Upper lobe of left lung (tissue), 6 donors: ENCODE measurements around the gene ZNF747. TPM values are rescaled to one million over a fixed set of nuclear protein-coding genes. Genes with fewer than 3 reads are reported as not detected.

ENCODE experiments used
- ATAC-seq, 2 donors: fragments of 200-7000 bp; cut with Tn5 transposase; one replicate each; pipeline ENCODE4 v1.9.1; 2022; ENCODE audit warnings: mild to moderate bottlenecking in 2 of 2, moderate library complexity in 2 of 2; ENCODE audit not compliant: low FRiP score in 2 of 2
- DNase-seq, 2 donors: peaks; one replicate each; pipeline ENCODE4 v3.0.0-alpha.2; 2019 to 2020
- H3K27ac ChIP-seq, 4 donors: fragments of 200-600 bp; sonication (generic); one replicate each; pipeline ENCODE4 v1.5.1; 2016 to 2019
- H3K27me3 ChIP-seq, 4 donors: fragments of 200-600 bp; sonication (generic); one replicate each; pipeline ENCODE4 v1.5.1; 2017 to 2019
- H3K36me3 ChIP-seq, 4 donors: fragments of 200-600 bp; sonication (generic); one replicate each; pipeline ENCODE4 v1.5.1; 2016 to 2019
- H3K4me1 ChIP-seq, 4 donors: fragments of 200-600 bp; sonication (generic); one replicate each; pipeline ENCODE4 v1.5.1; 2018 to 2019
- H3K4me3 ChIP-seq, 4 donors: fragments of 200-600 bp; sonication (generic); one replicate each; pipeline ENCODE4 v1.5.1; 2017 to 2019; ENCODE audit warnings: mild to moderate bottlenecking in 2 of 4, moderate library complexity in 1 of 4
- H3K9me3 ChIP-seq, 4 donors: fragments of 200-600 bp; sonication (generic); one replicate each; pipeline ENCODE4 v1.5.1; 2018 to 2019
- CTCF ChIP-seq, 6 experiments: fragments of 450-650 bp in 4 of 6; fragments of 200-600 bp in 2 of 6; sonication (generic) in 2 of 6; IDR thresholded peaks; one replicate each; pipeline ENCODE4 v1.5.1; 2016 to 2019; ENCODE audit warnings: antibody characterized with exemption in 6 of 6
- EP300 ChIP-seq, 4 donors: sonication (generic); formaldehyde crosslinking; IDR thresholded peaks; one replicate each; pipeline ENCODE4 v1.5.1; 2017; ENCODE audit warnings: antibody characterized with exemption in 4 of 4, control low read depth in 2 of 4
- POLR2A ChIP-seq, 4 donors: fragments of 450-650 bp; IDR thresholded peaks; one replicate each; pipeline ENCODE4 v1.5.1; 2016 to 2017; ENCODE audit warnings: antibody characterized with exemption in 4 of 4, mild to moderate bottlenecking in 2 of 4
- POLR2AphosphoS5 ChIP-seq, 2 donors: sonication (generic); formaldehyde crosslinking; IDR thresholded peaks; one replicate each; pipeline ENCODE4 v1.5.1; 2017; ENCODE audit warnings: antibody characterized with exemption in 2 of 2
- WGBS, 2 donors: methylation state at CpG; one replicate each; pipeline ENCODE4 v1.1.5; 2017 to 2018; 5-methylcytosine and 5-hydroxymethylcytosine counted together
- total RNA-seq, 6 donors: library from RNA; depleted of rRNA in 4 of 6; stranded (reverse); fragments of >200 nt in 4 of 6; gene quantifications; one replicate each; pipeline versions ENCODE4 v1.1.0 to v1.2.1, GENCODE V29; 2016 to 2021
- donor health status: DM: no; HTN: no; CAD: no; lungs with moderate emphysema.
- donor health status: DM: no; HTN: yes; CAD: no; lungs with severe emphysema.

The ZNF747 gene
- total RNA-seq, 6 donors from 2014 or later = 11.0 to 15.5 (median 11.5) TPM

DNA sequence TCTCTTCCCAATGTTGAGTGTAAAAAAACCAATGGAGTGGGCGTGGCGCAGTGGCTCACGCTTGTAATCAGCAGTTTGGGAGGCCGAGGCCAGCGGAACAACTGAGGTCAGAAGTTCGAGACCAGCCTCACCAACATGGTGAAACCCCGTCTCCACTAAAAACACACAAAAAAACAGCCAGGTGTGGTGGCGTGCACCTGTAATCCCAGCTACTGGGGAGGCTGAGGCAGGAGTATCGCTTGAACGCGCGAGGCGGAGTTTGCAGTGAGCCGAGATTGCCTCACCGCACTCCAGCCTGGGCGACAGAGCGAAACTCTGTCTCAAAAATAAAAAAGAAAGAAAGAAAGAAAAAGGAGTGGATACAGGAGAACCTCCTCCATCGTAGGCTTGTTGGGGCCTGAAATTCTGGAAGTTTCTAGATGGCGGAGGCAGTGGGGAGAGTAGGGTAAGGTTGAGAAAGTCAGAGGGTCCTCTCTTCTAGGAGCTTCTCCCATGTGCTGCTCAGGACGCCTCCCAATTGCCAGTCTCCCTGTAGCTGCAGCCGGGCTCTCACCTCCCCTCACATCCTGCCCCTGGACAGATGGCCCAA lies 24.2 kb upstream of the ZNF747 start:
- ATAC-seq (no peak), DNase-seq (no peak)
- Histone ChIP-seq H3K9me3 (no peaks in the 10 kb centered on the region), H3K27me3 (no peaks in the 10 kb centered on the region), H3K27ac (peak overlapping the region; percentile 88 to 97 (median 95)), H3K36me3 (peaks cover 2 to 24% (median 20%) of the 10 kb centered on the region in 4 donors), H3K4me1 (peaks cover 15 to 41% (median 25%) of the 10 kb centered on the region in 4 donors), H3K4me3 (peak overlapping the region in 3 of 4 donors; percentile 70 to 91 (median 89))
- 80 to 87% methylated on average over 21 of the region's 21 CpGs for WGBS, 2 donors
- TF ChIP-seq EP300 (IDR thresholded peaks at IDR 0.05) (no peak), CTCF (IDR thresholded peaks at IDR 0.05) (no peak), POLR2AphosphoS5 (IDR thresholded peaks at IDR 0.05) (no peak), POLR2A (IDR thresholded peaks at IDR 0.05) (peak in 1 of 4 donors; percentile 0)

GRCh38 chr16:30557957-30558788 lies 23.5 kb upstream of the ZNF747 start, which contains the start of gene ZNF764:
Gene ZNF764 (minus strand): TSS chr16:30558374. CDS start chr16:30558182, 192 bp downstream.
- Histone ChIP-seq H3K27me3 (no peaks in the 10 kb centered on the region), H3K36me3 (peaks cover 2 to 28% (median 24%) of the 10 kb centered on the region in 4 donors), H3K9me3 (no peaks in the 10 kb centered on the region), H3K4me3 (peak within 1 kb of the TSS; percentile 70 to 91 (median 84)), H3K4me1 (peaks cover 18 to 44% (median 29%) of the 10 kb centered on the region in 4 donors), H3K27ac (peak within 1 kb of the TSS; percentile 88 to 97 (median 95))
- peak; percentile 97 to 99 for ATAC-seq
- 0 to 1% methylated on average over 5 to 64 of the region's 74 CpGs for WGBS, 2 donors
- peak in 2 of 6 experiments; percentile 8 to 34 for TF ChIP-seq CTCF (IDR thresholded peaks at IDR 0.05)
- peak in 3 of 4 donors; percentile 23 to 55 (median 55) for TF ChIP-seq POLR2A (IDR thresholded peaks at IDR 0.05)
- no peak for TF ChIP-seq EP300 (IDR thresholded peaks at IDR 0.05)
- peak; percentile 70 to 77 for TF ChIP-seq POLR2AphosphoS5 (IDR thresholded peaks at IDR 0.05)
- DNase-seq = peak; percentile 97 to 99

DNA sequence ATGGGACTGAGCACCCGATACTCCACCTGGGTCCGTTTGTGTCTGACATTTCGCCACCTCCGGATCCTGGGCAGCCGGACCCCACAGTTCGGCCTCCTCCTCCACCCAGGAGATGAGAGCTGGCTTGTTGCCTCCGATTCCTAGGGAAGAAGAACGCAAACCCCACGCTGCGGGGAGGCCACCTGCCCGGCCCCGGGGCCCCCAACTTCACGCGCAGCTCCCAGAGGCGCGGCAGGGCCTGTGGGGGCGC lies 23.0 kb upstream of the ZNF747 start:
- H3K4me1 ChIP-seq = peaks cover 21 to 49% (median 29%) of the 10 kb centered on the region in 4 donors
- TF ChIP-seq CTCF (IDR thresholded peaks at IDR 0.05) (no peak), POLR2AphosphoS5 (IDR thresholded peaks at IDR 0.05) (no peak), POLR2A (IDR thresholded peaks at IDR 0.05) (no peak)
- H3K36me3 ChIP-seq = peaks cover 2 to 29% (median 26%) of the 10 kb centered on the region in 4 donors
- H3K27me3 ChIP-seq = no peaks in the 10 kb centered on the region
- H3K27ac ChIP-seq = peak overlapping the region; percentile 88 to 97 (median 95)
- H3K4me3 ChIP-seq = peak overlapping the region; percentile 70 to 91 (median 84)
- no peak for DNase-seq
- no peak for ATAC-seq
- H3K9me3 ChIP-seq = no peaks in the 10 kb centered on the region
- WGBS, 2 donors = 0 to 2% methylated on average over 6 to 7 of the region's 17 CpGs

DNA sequence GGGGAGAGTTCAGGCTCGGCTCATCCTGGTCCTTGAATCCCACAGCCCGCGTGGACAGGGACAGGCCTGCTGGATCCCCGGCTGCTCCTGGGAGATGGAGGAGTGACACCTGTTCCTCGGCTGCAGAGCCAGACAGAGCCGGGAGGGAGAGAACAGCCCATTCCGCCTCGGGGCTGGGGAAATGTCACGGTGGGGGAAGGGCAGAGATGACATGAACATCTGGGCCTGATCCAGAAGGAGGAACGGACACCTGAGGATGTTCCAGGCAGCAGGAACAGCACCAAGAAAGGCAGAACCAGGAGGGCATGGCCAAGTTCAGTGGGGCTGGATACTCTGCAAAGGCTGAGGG lies 21.4 kb upstream of the ZNF747 start:
- H3K4me1 ChIP-seq = peaks cover 17 to 57% (median 28%) of the 10 kb centered on the region in 4 donors
- H3K9me3 ChIP-seq = no peaks in the 10 kb centered on the region
- H3K4me3 ChIP-seq = no peak overlapping the region
- no peak for ATAC-seq
- WGBS, 2 donors = 83 to 84% methylated on average over 10 of the region's 10 CpGs
- TF ChIP-seq CTCF (IDR thresholded peaks at IDR 0.05) (no peak), POLR2AphosphoS5 (IDR thresholded peaks at IDR 0.05) (no peak), EP300 (IDR thresholded peaks at IDR 0.05) (no peak), POLR2A (IDR thresholded peaks at IDR 0.05) (no peak)
- peaks cover 2 to 29% (median 26%) of the 10 kb centered on the region in 4 donors for H3K36me3 ChIP-seq
- no peak for DNase-seq
- no peaks in the 10 kb centered on the region for H3K27me3 ChIP-seq
- no peak overlapping the region for H3K27ac ChIP-seq
